Measurements from ENCODE around the gene LYPD3. TPM values are rescaled to one million over a fixed set of nuclear protein-coding genes. Genes with fewer than 3 reads are reported as not detected.

Gene LYPD3
- total and polyA plus RNA-seq, 2 donors (not counting 3 experiments of a cell fraction or from before 2014, with no cell fraction given): 0.52 TPM; not detected in 1

DNA sequence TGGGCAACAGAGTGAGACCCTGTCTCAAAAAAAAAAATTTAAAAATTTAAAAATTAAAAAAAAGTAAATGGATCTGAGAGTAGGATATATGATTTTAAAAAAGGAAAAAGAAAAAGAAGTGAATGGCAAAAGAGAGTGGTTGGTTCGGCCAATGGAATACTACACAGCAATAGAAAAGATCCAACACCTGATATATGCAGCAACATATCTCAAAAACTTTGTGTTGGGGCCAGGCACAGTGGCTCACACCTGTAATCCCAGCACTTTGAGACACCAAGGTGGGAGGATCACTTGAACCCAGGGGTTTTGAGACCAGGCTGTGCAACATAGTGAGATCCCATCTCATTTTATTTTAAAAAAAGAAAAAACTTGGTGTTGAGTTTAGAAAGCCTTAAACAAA lies 1.4 kb upstream of the LYPD3 start:
- Histone ChIP-seq H3K9me1 (replicated peaks; ENCODE audit: control insufficient read depth, extremely low read depth, insufficient read depth, low read length) (no peaks in the 10 kb centered on the region), H3K79me2 (ENCODE audit: control insufficient read depth, insufficient read depth, low read length) (no peaks in the 10 kb centered on the region), H3K4me1 (ENCODE audit: control insufficient read depth, extremely low read depth, insufficient read depth, low read length) (peaks cover 23% of the 10 kb centered on the region), H3K9me3 (replicated peaks; ENCODE audit: control insufficient read depth, insufficient read depth, low read length) (no peaks in the 10 kb centered on the region), H3K36me3 (ENCODE audit: control insufficient read depth in 2 of 2, extremely low read depth in 1 of 2, insufficient read depth in 2 of 2, low read length in 2 of 2) (no peaks in the 10 kb centered on the region), H3K4me2 (ENCODE audit: insufficient read depth, low read length) (no peak overlapping the region), H3K27ac (ENCODE audit: insufficient read depth, low read depth, low read length) (no peak overlapping the region), H2AFZ (ENCODE audit: low read depth, low read length) (no peak overlapping the region), H4K20me1 (replicated peaks; ENCODE audit: control insufficient read depth, extremely low read depth, insufficient read depth, low read length) (no peaks in the 10 kb centered on the region), H3K4me3 (replicated peaks in 1 of 3; ENCODE audit: insufficient read depth in 1 of 3, low read depth in 1 of 3, low read length in 3 of 3) (no peak overlapping the region), H3K27me3 (ENCODE audit: control insufficient read depth in 2 of 2, insufficient read depth in 2 of 2, low read length in 2 of 2) (no peaks in the 10 kb centered on the region), H3K9ac (replicated peaks; ENCODE audit: extremely low read depth, insufficient read depth, low read length) (no peak overlapping the region)
- intact Hi-C loops (cut with micrococcal nuclease): no loop called here
- ChIA-PET POLR2A (no interaction called here), CTCF (interaction anchor here (0.8 to 1.8 kb wide), 4 partner anchors 16 to 53 kb away, joined by 3 to 10 read pairs (median 5); no protein-coding TSS in a partner anchor)
- TF ChIP-seq POLR2A (IDR thresholded peaks at IDR 0.05; ENCODE audit: low read depth, low read length) (no peak), GATA2 (IDR thresholded peaks at IDR 0.05; ENCODE audit: insufficient read depth, insufficient read length, low read depth, low read length) (no peak), JUN (IDR thresholded peaks at IDR 0.05; ENCODE audit: borderline replicate concordance, insufficient read depth, insufficient read length, low read depth) (no peak), EZH2 (IDR thresholded peaks at IDR 0.05; ENCODE audit: borderline replicate concordance, low read depth, low read length, severe bottlenecking) (no peak), FOS (IDR thresholded peaks at IDR 0.05; ENCODE audit: borderline replicate concordance, insufficient read depth, low read length) (no peak), POLR2AphosphoS5 (IDR thresholded peaks at IDR 0.05; ENCODE audit: insufficient read depth, low read depth, low read length) (no peak), MYC (IDR thresholded peaks at IDR 0.05; ENCODE audit: low read depth, low read length) (no peak)
- TF ChIP-seq, protein P1, sequence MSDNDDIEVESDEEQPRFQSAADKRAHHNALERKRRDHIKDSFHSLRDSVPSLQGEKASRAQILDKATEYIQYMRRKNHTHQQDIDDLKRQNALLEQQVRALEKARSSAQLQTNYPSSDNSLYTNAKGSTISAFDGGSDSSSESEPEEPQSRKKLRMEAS (IDR thresholded peaks at IDR 0.05; ENCODE audit: insufficient read depth, insufficient read length): no peak
- TF ChIP-seq, protein P2, sequence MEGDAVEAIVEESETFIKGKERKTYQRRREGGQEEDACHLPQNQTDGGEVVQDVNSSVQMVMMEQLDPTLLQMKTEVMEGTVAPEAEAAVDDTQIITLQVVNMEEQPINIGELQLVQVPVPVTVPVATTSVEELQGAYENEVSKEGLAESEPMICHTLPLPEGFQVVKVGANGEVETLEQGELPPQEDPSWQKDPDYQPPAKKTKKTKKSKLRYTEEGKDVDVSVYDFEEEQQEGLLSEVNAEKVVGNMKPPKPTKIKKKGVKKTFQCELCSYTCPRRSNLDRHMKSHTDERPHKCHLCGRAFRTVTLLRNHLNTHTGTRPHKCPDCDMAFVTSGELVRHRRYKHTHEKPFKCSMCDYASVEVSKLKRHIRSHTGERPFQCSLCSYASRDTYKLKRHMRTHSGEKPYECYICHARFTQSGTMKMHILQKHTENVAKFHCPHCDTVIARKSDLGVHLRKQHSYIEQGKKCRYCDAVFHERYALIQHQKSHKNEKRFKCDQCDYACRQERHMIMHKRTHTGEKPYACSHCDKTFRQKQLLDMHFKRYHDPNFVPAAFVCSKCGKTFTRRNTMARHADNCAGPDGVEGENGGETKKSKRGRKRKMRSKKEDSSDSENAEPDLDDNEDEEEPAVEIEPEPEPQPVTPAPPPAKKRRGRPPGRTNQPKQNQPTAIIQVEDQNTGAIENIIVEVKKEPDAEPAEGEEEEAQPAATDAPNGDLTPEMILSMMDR (IDR thresholded peaks at IDR 0.05; ENCODE audit: extremely low read depth in 1 of 2, insufficient read depth in 1 of 2, low read depth in 1 of 2, low read length in 2 of 2): no peak
- BruUV-seq (replicated peaks): no TSS peak
- DNase-seq (ENCODE audit: low read depth, low spot score) (no peak), FAIRE-seq (no peak)
- dilution Hi-C loops (cut with MboI; ENCODE audit: extremely low pct_ligation_motif_present, low sequenced_read_pairs): no loop called here

Data from endothelial cell of umbilical vein (primary cell).